RPMI7951 (cell line): ENCODE measurements around the gene FAM221B. TPM values are rescaled to one million over a fixed set of nuclear protein-coding genes. Genes with fewer than 3 reads are reported as not detected.

Source experiments
- DNase-seq: peaks from one replicate; pipeline ENCODE4 v3.0.0-alpha.2; 2012; ENCODE audit warnings: low read depth
- total RNA-seq: library from RNA; depleted of rRNA; stranded (reverse); fragments of >200 nt; shearing (Covaris generic); gene quantifications from 2 replicates; pipeline ENCODE4 v1.2.3, GENCODE V29; 2014

Gene FAM221B
- total RNA-seq, 1 experiment from 2014 or later = not detected

GRCh38 chr9:35820076-35820475, 8.5 kb downstream of the FAM221B start:
- DNase-seq = peak; percentile 61

- DNase-seq = no peak
Measured at GRCh38 chr9:35818341-35818740, 10.2 kb downstream of the FAM221B start.

GRCh38 chr9:35816708-35817107, 11.8 kb downstream of the FAM221B start:
- no peak for DNase-seq

- DNase-seq = peak; percentile 99
Measured at GRCh38 chr9:35814841-35815543, 13.5 kb downstream of the FAM221B start, which contains the start of gene HINT2. Gene HINT2 (minus strand): TSS chr9:35815042. CDS start chr9:35814979, 63 bp downstream.

GRCh38 chr9:35814106-35814840, 14.3 kb downstream of the FAM221B start:
- DNase-seq = peak; percentile 70

GRCh38 chr9:35813434-35814105, 15.0 kb downstream of the FAM221B start:
- DNase-seq = peak; percentile 40

- DNase-seq = peak; percentile 96
Measured at GRCh38 chr9:35812025-35812602, 16.4 kb downstream of the FAM221B start, which contains the start of gene SPAG8. Gene SPAG8 (minus strand): TSS chr9:35812262. CDS start chr9:35812147, 115 bp downstream.

- peak; percentile 62 for DNase-seq
Measured at GRCh38 chr9:35811381-35812024, 17.0 kb downstream of the FAM221B start.

GRCh38 chr9:35810122-35810521, 18.4 kb downstream of the FAM221B start:
- no peak for DNase-seq

- no peak for DNase-seq
Measured at GRCh38 chr9:35808433-35808832, 20.1 kb downstream of the FAM221B start.

- DNase-seq = no peak
Measured at GRCh38 chr9:35806101-35806500, 22.4 kb downstream of the FAM221B start.

GRCh38 chr9:35801328-35802128, 27.0 kb downstream of the FAM221B start:
- DNase-seq = no peak

- no peak for DNase-seq
Measured at GRCh38 chr9:35800530-35800929, 28.0 kb downstream of the FAM221B start.

GRCh38 chr9:35798658-35799374, 29.7 kb downstream of the FAM221B start:
- DNase-seq = peak; percentile 85

- no peak for DNase-seq
Measured at GRCh38 chr9:35797311-35798109, 31.0 kb downstream of the FAM221B start.

- DNase-seq = no peak
Measured at GRCh38 chr9:35795695-35796094, 32.8 kb downstream of the FAM221B start.

- DNase-seq = no peak
Measured at GRCh38 chr9:35793461-35793860, 35.1 kb downstream of the FAM221B start.

GRCh38 chr9:35792826-35793225, 35.7 kb downstream of the FAM221B start:
- DNase-seq = no peak
